Liver (tissue), 3 donors: Measurements from ENCODE around the gene SLC9A3.

Experiments used
- CTCF ChIP-seq: fragments of 150-350 bp; IDR thresholded peaks from 2 replicates; pipeline ENCODE4 v1.5.1; 2017; ENCODE audit warnings: improper control_type of control experiment, low read depth, low read length; ENCODE audit not compliant: missing input control
- GABPA ChIP-seq, 2 donors: IDR thresholded peaks in 1 of 2; conservative IDR thresholded peaks in 1 of 2; 2 replicates each; pipeline ENCODE4 v1.6.1; 2016; ENCODE audit warnings: antibody characterized with exemption in 2 of 2, mild to moderate bottlenecking in 1 of 2, moderate library complexity in 1 of 2
- JUND ChIP-seq, 2 donors: IDR thresholded peaks; 2 replicates each; pipeline ENCODE4 v1.6.1; 2016; ENCODE audit warnings: antibody characterized with exemption in 2 of 2
- donor health status: healthy.
- donor health status: healthy.

GRCh38 chr5:447501-447900, 76.7 kb downstream of the SLC9A3 start:
- TF ChIP-seq CTCF (no peak), JUND (IDR thresholded peaks at IDR 0.05) (no peak), GABPA (IDR thresholded peaks at IDR 0.05 in 1 of 2, conservative IDR thresholded peaks at IDR 0.05 in 1 of 2) (no peak)
